OCI-LY3 (cell line): ENCODE measurements around the gene PRKCE.

Source experiments
- H2AFZ ChIP-seq: fragments of 200-600, 300-600 bp; shearing (Covaris generic); 2 replicates; pipeline ENCODE4 v1.6.0; 2014; ENCODE audit warnings: antibody characterized with exemption, low read depth, low read length
- H3K27ac ChIP-seq: fragments of 200-600, 300-600 bp; sonication (generic); 2 replicates; pipeline ENCODE4 v1.5.1; 2014; ENCODE audit warnings: mild to moderate bottlenecking, low read length, moderate library complexity, mixed read lengths
- H3K27me3 ChIP-seq: fragments of 200-600, 300-600 bp; sonication (generic); 2 replicates; pipeline ENCODE4 v1.6.1; 2014; ENCODE audit warnings: low read depth, low read length, mixed read lengths
- H3K36me3 ChIP-seq: fragments of 200-600, 300-600 bp; sonication (generic); replicated peaks from 2 replicates; pipeline ENCODE3; 2014; ENCODE audit warnings: low read depth, low read length, mixed read lengths
- H3K4me1 ChIP-seq: fragments of 300-600, 200-600 bp; sonication (generic); 2 replicates; pipeline ENCODE4 v1.6.1; 2014; ENCODE audit warnings: low read length, mixed read lengths
- H3K4me2 ChIP-seq: fragments of 200-600, 300-600 bp; sonication (generic); 2 replicates; pipeline ENCODE4 v1.6.1; 2014; ENCODE audit warnings: low read length, mixed read lengths
- H3K4me3 ChIP-seq: fragments of 300-600, 200-600 bp; sonication (generic); 2 replicates; pipeline ENCODE4 v1.5.1; 2014; ENCODE audit warnings: antibody characterized with exemption, mild to moderate bottlenecking, low read length, moderate library complexity
- H3K79me2 ChIP-seq: fragments of 300-600, 200-600 bp; shearing (Covaris generic); 2 replicates; pipeline ENCODE4 v1.6.1; 2014; ENCODE audit warnings: mild to moderate bottlenecking, low read length, mixed read lengths
- H3K9ac ChIP-seq: fragments of 300-600, 200-600 bp; shearing (Covaris generic); 2 replicates; pipeline ENCODE4 v1.6.0; 2014; ENCODE audit warnings: mild to moderate bottlenecking, low read length, moderate library complexity
- H3K9me3 ChIP-seq: fragments of 200-600, 300-600 bp; shearing (Covaris generic); 2 replicates; pipeline ENCODE4 v1.6.1; 2014; ENCODE audit warnings: low read length, mixed read lengths; ENCODE audit not compliant: insufficient read depth
- H4K20me1 ChIP-seq: fragments of 200-600, 300-600 bp; sonication (generic); 2 replicates; pipeline ENCODE4 v1.6.1; 2016; ENCODE audit warnings: low read length, mixed read lengths; ENCODE audit not compliant: insufficient read depth
- EZH2phosphoT487 ChIP-seq: fragments of 200-600 bp; shearing (Covaris generic); IDR thresholded peaks from 2 replicates; pipeline ENCODE4 v1.6.1; 2018; ENCODE audit warnings: antibody characterized with exemption, mixed run types, low read depth
- TF ChIP-seq, protein P1 (sequence below): fragments of 200-600, 300-600 bp; sonication (generic); IDR thresholded peaks from 2 replicates; pipeline ENCODE4 v1.5.1; 2014; ENCODE audit warnings: antibody characterized with exemption, low read length, low read depth

The PRKCE gene

DNA sequence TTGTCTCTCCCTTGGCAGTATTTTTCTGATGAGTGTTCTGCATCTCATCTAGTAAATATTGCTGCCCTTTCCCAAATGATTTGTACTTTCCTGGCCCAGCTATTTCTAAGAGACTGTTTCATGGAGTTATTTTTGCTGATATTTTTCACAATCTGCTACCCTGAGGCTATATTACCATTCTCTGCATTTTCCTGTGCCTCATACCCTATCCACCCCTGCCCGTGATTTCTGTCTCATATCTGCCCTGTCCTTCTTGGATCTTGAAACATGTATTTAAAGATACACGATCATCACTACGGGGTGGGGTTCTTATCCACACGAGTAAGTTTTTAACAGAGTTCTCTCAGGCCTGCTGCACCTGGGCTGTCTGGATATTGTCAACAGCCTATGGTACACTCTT, 556.1 kb downstream of the PRKCE start:
- Histone ChIP-seq H3K27ac (no peak overlapping the region), H3K79me2 (no peaks in the 10 kb centered on the region), H4K20me1 (no peaks in the 10 kb centered on the region), H3K4me3 (no peak overlapping the region), H3K4me2 (no peak overlapping the region), H3K4me1 (no peaks in the 10 kb centered on the region), H3K27me3 (no peaks in the 10 kb centered on the region), H2AFZ (no peak overlapping the region), H3K9ac (no peak overlapping the region), H3K36me3 (no peaks in the 10 kb centered on the region), H3K9me3 (peaks cover 12% of the 10 kb centered on the region)
- TF ChIP-seq, protein P1, sequence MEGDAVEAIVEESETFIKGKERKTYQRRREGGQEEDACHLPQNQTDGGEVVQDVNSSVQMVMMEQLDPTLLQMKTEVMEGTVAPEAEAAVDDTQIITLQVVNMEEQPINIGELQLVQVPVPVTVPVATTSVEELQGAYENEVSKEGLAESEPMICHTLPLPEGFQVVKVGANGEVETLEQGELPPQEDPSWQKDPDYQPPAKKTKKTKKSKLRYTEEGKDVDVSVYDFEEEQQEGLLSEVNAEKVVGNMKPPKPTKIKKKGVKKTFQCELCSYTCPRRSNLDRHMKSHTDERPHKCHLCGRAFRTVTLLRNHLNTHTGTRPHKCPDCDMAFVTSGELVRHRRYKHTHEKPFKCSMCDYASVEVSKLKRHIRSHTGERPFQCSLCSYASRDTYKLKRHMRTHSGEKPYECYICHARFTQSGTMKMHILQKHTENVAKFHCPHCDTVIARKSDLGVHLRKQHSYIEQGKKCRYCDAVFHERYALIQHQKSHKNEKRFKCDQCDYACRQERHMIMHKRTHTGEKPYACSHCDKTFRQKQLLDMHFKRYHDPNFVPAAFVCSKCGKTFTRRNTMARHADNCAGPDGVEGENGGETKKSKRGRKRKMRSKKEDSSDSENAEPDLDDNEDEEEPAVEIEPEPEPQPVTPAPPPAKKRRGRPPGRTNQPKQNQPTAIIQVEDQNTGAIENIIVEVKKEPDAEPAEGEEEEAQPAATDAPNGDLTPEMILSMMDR = no peak
- TF ChIP-seq EZH2phosphoT487 = no peak

DNA sequence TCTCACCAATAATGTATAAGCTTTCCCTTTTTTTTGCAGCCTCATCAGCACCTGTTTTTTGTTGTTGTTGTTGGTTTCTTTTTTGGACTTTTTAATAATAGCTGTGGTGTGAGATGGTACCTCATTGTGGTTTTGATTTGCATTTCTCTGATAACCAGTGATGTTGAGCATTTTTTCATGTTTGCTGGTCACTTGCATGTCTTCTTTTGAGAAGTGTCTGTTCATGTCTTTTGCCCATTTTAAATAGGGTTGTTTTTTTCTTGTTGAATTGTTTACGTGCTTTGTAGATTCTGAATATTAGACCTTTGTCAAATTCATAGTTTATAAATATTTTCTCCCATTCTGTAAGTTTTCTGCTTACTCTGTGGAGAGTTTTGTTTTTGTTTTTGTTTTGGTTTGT, 557.3 kb downstream of the PRKCE start:
- Histone ChIP-seq H3K4me3 (no peak overlapping the region), H3K4me1 (no peaks in the 10 kb centered on the region), H3K36me3 (no peaks in the 10 kb centered on the region), H3K4me2 (no peak overlapping the region), H3K27me3 (0 out of 2 replicates have a peak, but pooled peaks cover 3% of the 10 kb centered on the region), H2AFZ (no peak overlapping the region), H3K9me3 (peaks cover 12% of the 10 kb centered on the region), H3K27ac (no peak overlapping the region), H3K79me2 (no peaks in the 10 kb centered on the region), H3K9ac (no peak overlapping the region), H4K20me1 (no peaks in the 10 kb centered on the region)
- TF ChIP-seq, protein P1 = no peak
- TF ChIP-seq EZH2phosphoT487 = no peak

DNA sequence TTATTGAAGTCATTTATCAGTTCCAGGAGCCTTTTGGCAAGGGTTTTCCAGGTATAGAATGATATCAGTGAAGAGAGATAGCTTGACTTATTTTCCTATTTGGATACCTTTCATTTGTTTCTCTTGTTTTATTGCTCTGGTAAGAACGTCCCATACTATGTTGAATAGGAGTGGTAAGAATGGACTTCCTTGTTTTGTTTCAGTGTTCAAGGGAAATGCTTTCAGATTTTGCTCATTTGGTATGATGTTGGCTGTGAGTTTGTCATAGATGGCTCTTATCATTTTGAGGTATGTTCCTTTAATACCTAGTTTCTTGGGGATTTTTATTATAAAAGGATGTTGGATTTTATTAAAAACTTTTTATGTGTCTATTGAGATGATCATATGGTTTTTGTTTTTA, 558.6 kb downstream of the PRKCE start:
- no peak overlapping the region for H3K9ac ChIP-seq
- H2AFZ ChIP-seq = no peak overlapping the region
- H3K4me2 ChIP-seq = no peak overlapping the region
- no peaks in the 10 kb centered on the region for H4K20me1 ChIP-seq
- TF ChIP-seq EZH2phosphoT487 = no peak
- TF ChIP-seq, protein P1 = no peak
- H3K4me1 ChIP-seq = no peaks in the 10 kb centered on the region
- no peak overlapping the region for H3K27ac ChIP-seq
- H3K9me3 ChIP-seq = peaks cover 12% of the 10 kb centered on the region
- H3K4me3 ChIP-seq = no peak overlapping the region
- H3K27me3 ChIP-seq = 0 out of 2 replicates have a peak, but pooled peaks cover 3% of the 10 kb centered on the region
- H3K79me2 ChIP-seq = no peaks in the 10 kb centered on the region
- no peaks in the 10 kb centered on the region for H3K36me3 ChIP-seq

DNA sequence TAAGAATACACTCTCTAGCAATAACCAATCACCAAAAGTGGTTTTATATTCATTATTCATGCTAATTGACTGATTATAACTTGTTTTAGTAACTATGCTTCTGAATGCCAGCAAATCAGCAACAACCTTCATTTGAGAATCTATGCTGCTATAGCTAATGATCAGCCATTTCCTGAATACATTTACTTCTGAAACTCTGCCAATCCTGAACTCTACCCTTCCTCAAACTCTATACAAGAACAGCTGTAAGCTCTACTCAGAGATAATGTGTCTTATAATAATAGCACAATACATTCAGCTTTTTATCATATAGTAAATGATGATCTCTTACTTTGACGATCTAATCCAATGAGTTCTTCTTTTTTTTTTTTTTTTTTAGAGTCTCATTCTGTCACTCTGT, 560.0 kb downstream of the PRKCE start:
- H3K9ac ChIP-seq = no peak overlapping the region
- no peaks in the 10 kb centered on the region for H4K20me1 ChIP-seq

More for the DNA sequence above, 560.0 kb downstream of the PRKCE start:
- Histone ChIP-seq H3K9me3 (peaks cover 12% of the 10 kb centered on the region), H3K79me2 (no peaks in the 10 kb centered on the region), H3K4me1 (no peaks in the 10 kb centered on the region), H3K27ac (no peak overlapping the region), H2AFZ (no peak overlapping the region), H3K4me3 (no peak overlapping the region), H3K27me3 (0 out of 2 replicates have a peak, but pooled peaks cover 3% of the 10 kb centered on the region), H3K4me2 (no peak overlapping the region), H3K36me3 (no peaks in the 10 kb centered on the region)
- no peak for TF ChIP-seq EZH2phosphoT487
- TF ChIP-seq, protein P1 = no peak
